SIG-M5 (cell line): ENCODE results near the gene SORCS2.

Experiments used
- DNase-seq: peaks from one replicate; lab custom pipeline; 2025; lab: John Stamatoyannopoulos, UW

The SORCS2 gene

GRCh38 chr4:7474320-7474719 lies 282.0 kb downstream of the SORCS2 start:
- no peak for DNase-seq

GRCh38 chr4:7475207-7475606 lies 282.9 kb downstream of the SORCS2 start:
- DNase-seq, result no peak

GRCh38 chr4:7476820-7477219 lies 284.5 kb downstream of the SORCS2 start:
- DNase-seq, result no peak

- no peak for DNase-seq
Observed at GRCh38 chr4:7477695-7478094, 285.4 kb downstream of the SORCS2 start.

- no peak for DNase-seq
Observed at GRCh38 chr4:7478665-7479064, 286.3 kb downstream of the SORCS2 start.

GRCh38 chr4:7480423-7480822 lies 288.1 kb downstream of the SORCS2 start:
- DNase-seq, result no peak

GRCh38 chr4:7481227-7481626 lies 288.9 kb downstream of the SORCS2 start:
- DNase-seq, result no peak

- DNase-seq, result no peak
Observed at GRCh38 chr4:7485096-7485495, 292.8 kb downstream of the SORCS2 start.

GRCh38 chr4:7486101-7486500 lies 293.8 kb downstream of the SORCS2 start:
- DNase-seq, result no peak

- DNase-seq, result no peak
Observed at GRCh38 chr4:7487502-7487901, 295.2 kb downstream of the SORCS2 start.

- no peak for DNase-seq
Observed at GRCh38 chr4:7487998-7488671, 295.8 kb downstream of the SORCS2 start.

GRCh38 chr4:7491915-7492314 lies 299.6 kb downstream of the SORCS2 start:
- no peak for DNase-seq

GRCh38 chr4:7498446-7499200 lies 306.3 kb downstream of the SORCS2 start:
- no peak for DNase-seq

GRCh38 chr4:7499661-7500060 lies 307.3 kb downstream of the SORCS2 start:
- no peak for DNase-seq

- DNase-seq, result no peak
Observed at GRCh38 chr4:7500404-7500803, 308.1 kb downstream of the SORCS2 start.

- DNase-seq, result no peak
Observed at GRCh38 chr4:7501314-7501713, 309.0 kb downstream of the SORCS2 start.

- no peak for DNase-seq
Observed at GRCh38 chr4:7501873-7502272, 309.5 kb downstream of the SORCS2 start.

- DNase-seq, result no peak
Observed at GRCh38 chr4:7503559-7504249, 311.4 kb downstream of the SORCS2 start.

GRCh38 chr4:7505116-7505900 lies 313.0 kb downstream of the SORCS2 start:
- DNase-seq, result no peak

- DNase-seq, result no peak
Observed at GRCh38 chr4:7506119-7506518, 313.8 kb downstream of the SORCS2 start.

GRCh38 chr4:7506572-7506971 lies 314.2 kb downstream of the SORCS2 start:
- DNase-seq, result no peak

GRCh38 chr4:7507381-7507780 lies 315.0 kb downstream of the SORCS2 start:
- DNase-seq, result no peak
